ENCODE measurements around the gene ZEB1.

GRCh38 chr10:31346953-31347352 is 27.9 kb downstream of the ZEB1 start:
- no peak for TF ChIP-seq CTCF (conservative IDR thresholded peaks at IDR 0.05; ENCODE audit: low read length)
- no peak for TF ChIP-seq EZH2phosphoT487 (IDR thresholded peaks at IDR 0.05; ENCODE audit: borderline replicate concordance)
